M059J (cell line): Measurements from ENCODE around the gene MBTPS1. TPM values are rescaled to one million over a fixed set of nuclear protein-coding genes. Genes with fewer than 3 reads are reported as not detected.
"Not testable (repeated sequence)": the region's sequence is repeated elsewhere in the genome, so short reads cannot be mapped to it uniquely, and the experiment has no call there.

Source experiments
- DNase-seq: peaks from one replicate; pipeline ENCODE4 v3.0.0-alpha.2; 2012; ENCODE audit warnings: low read depth
- total RNA-seq: library from RNA; depleted of rRNA; stranded (reverse); fragments of >200 nt; shearing (Covaris generic); gene quantifications from 2 replicates; pipeline ENCODE4 v1.2.3, GENCODE V29; 2014

The MBTPS1 gene
- total RNA-seq, 1 experiment from 2014 or later, result 93.7 TPM

GRCh38 chr16:84137287-84137686, 20.5 kb upstream of the MBTPS1 start:
- DNase-seq, result no peak

DNA sequence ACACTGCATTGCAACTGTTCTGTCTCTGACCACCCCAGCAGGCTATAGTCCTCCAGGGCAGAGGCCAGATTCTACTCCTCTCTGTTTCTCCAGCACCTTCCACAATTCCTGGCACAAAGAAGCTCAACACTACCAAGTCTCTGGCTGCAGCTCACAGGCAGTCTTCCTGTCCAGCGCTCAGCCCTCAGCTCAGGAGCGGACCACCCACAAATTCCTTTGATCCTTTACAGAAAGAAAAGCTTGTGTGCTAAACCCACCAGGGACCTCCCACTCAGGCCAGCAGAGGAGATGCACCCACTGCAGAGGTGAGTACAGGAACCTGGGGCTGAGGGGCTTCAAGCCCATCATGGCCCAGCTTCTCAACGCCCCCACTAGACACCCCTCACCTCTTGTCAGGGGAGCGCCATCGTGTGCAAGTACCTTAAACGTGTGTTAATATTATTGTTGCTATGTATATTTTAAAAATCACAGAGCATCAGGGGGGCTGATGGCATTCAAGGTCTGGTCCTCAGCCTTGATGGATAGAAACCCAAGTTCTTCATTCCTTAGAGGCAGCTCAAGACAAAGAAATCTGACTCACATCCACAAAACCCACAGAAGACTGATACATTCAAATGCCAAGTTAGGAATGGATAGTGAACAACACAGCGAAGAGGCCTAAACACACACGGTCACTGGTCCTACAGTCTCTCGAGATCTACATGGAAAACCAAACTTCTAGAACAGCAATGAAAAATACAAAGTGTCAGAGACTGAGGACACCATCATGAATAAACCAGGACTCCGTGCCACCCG, 19.8 kb upstream of the MBTPS1 start:
- no peak for DNase-seq

GRCh38 chr16:84132527-84133285, 16.0 kb upstream of the MBTPS1 start:
- no peak for DNase-seq

DNA sequence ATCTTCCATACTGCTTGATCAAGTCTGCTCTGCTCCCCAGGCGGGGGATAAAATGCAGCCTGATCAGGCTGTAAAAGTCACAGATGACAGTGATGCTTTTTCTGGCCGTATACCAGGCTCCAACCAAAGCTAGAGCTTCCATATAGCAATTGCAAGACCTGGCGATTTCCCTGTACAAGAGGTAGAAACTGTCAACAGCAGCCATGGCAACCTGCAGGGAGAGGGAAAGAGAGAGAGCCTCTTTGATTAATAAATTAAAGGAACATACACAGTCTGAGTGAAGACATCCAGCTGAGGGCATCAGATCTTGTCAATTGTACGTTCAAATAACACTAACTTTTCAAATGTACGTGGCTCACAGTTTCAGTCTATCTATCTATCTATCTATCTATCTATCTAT, 14.4 kb upstream of the MBTPS1 start:
- no peak for DNase-seq

- DNase-seq, result no peak
These were observed 7.7 kb upstream of the MBTPS1 start for GRCh38 chr16:84124257-84125073.

DNA sequence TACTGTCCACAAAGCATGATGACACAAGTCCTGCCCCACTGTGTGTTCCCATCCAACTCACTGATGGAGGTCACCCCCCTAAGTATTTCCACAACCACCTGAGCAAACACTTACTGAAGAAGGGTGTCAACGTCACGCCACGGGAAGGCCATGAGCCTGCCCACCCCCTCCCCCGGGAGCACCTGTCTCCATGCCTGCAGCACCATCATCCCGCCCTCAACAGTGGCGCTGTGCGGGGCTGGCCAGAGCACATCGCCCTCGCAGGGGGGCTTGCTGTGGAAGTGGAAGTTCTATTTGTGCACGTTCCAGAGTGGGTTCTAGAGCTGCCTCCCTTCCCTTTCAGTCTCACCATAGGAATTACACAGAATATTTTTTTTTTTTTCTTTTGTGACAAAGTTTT, 4.3 kb upstream of the MBTPS1 start:
- DNase-seq, result no peak

DNA sequence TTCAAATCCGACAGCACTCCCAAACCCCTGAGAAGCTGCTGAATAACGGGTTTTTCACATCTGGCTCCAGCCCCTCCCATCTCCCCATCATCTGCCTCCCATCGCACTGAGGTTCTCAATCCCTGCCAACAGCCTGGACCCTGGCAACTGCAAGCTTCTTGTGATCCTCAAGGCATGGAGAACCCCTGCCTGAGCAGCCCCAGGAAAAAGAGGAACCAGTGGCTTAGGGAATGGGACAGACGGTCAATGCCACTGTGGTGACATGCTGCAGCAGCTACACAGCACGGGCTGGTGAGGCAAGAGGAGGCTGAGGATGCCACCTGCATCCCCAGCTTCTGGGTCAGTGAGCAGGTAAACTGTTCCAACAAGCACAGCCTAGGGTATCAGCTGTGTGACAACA, 3.3 kb upstream of the MBTPS1 start:
- DNase-seq, result no peak

GRCh38 chr16:84119368-84119767, 2.6 kb upstream of the MBTPS1 start:
- peak; percentile 77 for DNase-seq

DNA sequence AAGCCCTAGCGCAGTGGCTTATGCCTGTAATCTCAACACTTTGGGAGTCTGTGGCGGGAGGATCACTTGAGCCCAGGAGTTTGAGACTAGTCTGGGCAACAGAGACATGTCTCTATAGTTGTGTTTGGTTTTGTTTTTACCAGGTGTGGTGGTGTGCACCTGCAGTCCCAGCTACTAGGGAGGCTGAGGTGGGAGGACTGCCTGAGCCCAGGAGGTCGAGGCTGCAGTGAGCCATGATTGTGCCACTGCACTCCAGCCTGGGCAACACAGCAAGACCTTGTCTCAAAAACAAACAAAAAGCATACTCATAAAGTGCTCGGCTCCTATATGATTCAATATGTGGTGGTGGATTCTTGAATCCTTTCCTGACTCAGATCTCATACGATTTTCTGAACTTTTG, 1.6 kb upstream of the MBTPS1 start:
- not testable (repeated sequence) for DNase-seq

- DNase-seq, result no peak
These were observed 727 bp upstream of the MBTPS1 start for GRCh38 chr16:84117494-84117843.

DNA sequence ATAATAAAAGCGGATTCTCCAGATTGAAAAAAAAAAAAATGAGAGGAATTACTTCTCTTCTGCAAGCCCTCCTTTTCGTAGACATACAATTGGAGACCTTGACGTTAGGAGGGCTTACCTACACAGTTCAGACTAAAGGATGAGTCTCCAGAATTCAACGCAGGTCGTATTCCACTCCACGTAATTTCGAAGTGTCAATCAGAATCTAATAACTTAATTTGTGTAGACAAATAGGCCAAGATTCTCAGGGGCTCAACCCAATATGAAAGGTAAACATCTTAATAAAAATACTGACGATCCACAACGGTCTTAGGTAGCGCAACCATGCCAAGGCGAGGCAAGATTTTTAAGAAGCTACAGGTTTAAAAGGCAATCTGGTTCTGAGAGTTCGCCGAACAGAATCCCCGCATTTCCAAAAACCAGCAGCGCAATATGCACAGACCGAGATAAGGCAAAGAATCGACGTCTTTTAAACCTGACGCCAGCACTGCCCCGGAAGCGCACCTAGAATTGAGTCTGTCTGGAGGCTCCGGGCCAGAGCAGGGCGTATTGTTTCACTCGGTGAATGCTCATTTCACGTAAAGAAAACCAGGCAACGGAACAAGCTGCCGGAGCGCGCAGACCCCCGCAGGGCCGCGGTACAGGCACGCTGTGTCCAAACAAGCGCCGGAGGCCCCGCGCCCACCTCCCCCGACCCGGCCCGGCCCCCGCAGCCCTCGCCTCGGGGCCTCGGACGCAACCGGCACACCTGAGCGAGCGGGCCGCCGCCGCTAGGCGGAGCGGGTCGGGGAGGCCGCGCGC, 623 bp downstream of the MBTPS1 start:
- peak; percentile 54 for DNase-seq

- DNase-seq, result peak; percentile 47
These were observed 4.8 kb downstream of the MBTPS1 start for GRCh38 chr16:84111949-84112348.

DNA sequence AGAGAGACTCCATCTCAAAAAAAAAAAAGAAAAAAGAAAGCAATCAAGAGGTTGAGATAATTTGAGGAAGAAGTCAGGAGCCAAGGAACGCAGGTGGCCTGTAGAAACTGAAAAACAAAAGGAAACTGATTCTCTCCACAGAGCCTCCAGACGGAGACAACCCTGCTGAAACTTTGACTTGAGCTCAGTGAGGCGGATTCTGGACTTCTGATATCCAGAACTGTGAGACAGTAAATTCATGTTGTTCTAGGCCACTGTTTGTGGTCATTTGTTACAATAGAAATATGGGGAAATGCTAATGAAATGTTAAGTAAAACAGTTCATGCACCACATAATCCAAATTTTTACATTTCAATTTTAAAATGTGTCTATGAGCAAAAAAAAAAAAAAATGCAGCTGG, 5.2 kb downstream of the MBTPS1 start:
- no peak for DNase-seq

DNA sequence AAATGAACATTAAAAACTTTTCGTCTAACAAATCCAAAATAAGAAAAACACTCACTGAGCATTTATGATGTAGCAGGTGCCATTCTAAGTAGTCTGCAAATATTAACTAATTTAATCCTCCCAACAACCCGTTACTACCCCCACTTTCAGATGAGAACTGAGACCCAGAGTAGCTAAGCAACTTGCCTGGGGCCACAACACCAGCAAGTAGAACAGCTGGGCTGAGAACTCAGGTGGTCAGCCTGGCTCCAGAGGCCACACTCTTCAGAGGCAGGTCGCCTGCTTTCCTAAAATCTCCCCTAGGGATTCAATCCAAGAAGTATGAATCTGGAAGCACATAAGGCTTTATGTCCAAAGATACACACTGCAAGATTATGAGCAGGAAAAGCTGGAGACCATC, 6.2 kb downstream of the MBTPS1 start:
- no peak for DNase-seq

DNA sequence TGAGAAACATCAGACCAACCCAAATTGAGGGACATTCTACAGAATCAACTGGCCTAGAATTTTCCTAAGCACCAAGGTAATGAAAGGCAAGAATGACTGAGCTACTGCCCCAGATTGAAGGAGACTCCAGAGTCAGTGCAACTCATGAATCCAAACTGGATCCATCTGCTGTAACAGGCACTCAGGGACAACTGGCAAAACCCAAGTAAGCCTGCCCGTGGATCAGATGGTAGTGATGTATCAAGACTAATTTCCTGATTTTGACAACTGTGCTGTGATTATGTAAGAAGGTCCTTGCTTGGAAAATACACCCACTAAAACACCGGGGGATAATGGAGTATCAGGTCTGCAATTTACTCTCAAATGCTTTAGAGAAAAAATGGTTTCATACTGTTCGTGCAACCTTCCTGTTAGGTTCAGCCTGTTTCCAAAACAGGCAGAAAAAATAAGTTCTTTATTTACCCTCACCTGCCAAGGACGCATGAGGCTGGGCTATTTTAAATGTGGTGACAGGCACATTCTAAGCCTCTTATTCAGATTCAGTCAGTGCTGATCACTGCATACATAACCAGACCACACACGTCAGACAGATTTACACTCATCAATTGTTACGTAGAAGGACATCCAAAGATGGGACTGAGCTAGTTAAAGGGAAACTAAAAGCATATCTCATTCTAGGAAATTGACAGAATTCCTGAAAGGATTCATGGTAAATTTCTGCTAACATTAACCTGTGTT, 7.0 kb downstream of the MBTPS1 start:
- DNase-seq, result no peak

GRCh38 chr16:84107921-84108320, 8.8 kb downstream of the MBTPS1 start:
- DNase-seq, result no peak

- no peak for DNase-seq
These were observed 10.6 kb downstream of the MBTPS1 start for GRCh38 chr16:84105948-84106740.

GRCh38 chr16:84105301-84105815, 11.4 kb downstream of the MBTPS1 start:
- no peak for DNase-seq

- peak; percentile 23 for DNase-seq
These were observed 12.5 kb downstream of the MBTPS1 start for GRCh38 chr16:84104231-84104630.

GRCh38 chr16:84103678-84104077, 13.1 kb downstream of the MBTPS1 start:
- DNase-seq, result no peak
